ENCODE results near the gene CASP10.

The CASP10 gene

DNA sequence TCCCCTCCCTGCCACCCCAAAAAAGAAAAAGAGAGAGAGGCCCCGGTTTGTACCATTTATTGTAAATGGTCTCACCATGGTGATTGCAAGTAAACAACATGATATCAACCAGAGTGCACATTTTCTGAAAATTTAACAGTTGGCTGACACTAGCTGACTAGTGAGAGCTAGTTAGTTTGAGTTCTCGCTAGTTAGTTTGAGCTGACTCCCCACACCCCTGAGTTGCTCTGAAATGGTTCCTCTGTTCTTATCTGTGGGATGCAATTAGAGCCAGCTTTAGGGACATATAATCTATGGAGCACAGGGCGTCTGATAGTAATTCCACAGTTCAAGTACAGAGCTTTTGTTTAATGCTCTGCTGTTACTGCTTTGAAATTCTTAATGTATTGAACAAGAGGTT is 13.1 kb downstream of the CASP10 start:
- no peak for DNase-seq (ENCODE audit: low read depth, low spot score)

DNA sequence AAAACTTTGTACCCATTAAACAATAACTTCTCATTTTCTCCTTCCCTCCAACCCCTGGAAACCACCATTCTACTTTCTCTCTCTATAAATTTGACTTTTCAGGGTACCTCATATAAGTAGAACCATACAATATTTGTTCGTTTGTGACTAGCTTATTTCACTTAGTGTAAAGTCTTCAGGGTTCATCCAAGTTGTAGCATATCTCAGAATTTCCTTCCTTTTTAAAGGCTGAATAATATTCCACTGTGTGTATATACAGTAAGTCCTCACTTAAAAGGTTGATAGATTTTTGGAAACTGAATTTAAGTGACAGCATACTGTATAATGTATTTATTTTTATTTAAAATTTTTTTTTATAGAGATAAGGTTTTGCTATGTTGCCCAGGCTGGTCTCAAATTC is 13.9 kb downstream of the CASP10 start:
- no peak for DNase-seq (ENCODE audit: low read depth, low spot score)

DNA sequence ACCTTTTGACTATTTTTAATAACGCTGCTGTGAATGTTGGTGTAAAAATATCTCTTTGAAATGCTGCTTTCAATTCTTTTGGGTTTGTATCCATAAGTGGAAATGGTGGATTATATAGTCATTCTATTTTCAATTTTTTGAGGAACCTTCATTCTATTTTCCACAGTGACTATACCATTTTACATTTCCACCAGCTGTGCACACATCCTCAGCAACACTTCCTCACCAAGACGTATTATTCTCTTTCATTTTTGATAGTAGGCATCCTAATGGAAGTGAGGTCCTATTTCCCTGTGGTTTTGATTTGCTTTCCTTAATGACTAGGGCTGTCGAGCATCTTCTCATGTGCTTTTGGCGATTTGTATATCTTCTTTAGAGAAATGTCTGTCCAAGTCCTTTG is 14.8 kb downstream of the CASP10 start:
- DNase-seq (ENCODE audit: low read depth, low spot score): no peak

DNA sequence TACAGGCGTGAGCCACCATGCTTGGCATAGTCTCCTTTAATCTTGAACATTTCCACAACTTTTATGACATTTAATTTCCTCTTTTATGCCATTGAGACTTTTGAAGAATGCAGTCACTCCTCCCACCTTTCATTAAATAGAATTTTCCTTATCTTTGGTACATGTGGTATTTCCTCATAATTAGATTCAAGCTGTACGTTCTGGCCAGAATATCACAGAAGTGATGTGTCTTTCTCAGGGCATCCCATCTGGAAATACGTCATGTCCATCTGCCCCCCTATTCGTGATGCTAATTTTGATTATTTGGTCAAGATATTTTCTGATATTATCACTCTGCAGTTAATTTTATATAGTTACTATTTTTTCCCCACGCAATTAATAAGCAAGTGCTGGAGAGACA is 16.9 kb downstream of the CASP10 start:
- no peak for DNase-seq (ENCODE audit: low read depth, low spot score)

DNA sequence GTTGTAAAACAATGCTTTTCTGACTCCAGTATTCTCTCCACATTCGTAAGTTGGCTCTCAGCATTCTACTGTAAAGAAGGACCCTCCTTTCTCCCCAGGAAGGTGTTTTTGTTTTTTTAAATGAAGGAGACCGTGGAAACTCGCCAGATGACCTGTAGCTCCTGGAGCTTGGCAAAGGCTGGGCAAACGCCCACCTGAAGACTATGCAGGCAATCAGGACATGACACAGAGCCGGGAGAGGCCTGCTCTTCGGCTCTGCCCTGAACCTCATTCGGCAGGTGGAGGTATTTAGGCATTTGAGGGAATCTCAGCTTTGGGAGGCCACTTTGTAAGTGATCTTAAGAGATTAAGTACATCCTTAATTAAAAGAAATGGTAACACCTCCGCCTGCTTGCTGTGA is 17.4 kb downstream of the CASP10 start:
- no peak for DNase-seq (ENCODE audit: low read depth, low spot score)

DNA sequence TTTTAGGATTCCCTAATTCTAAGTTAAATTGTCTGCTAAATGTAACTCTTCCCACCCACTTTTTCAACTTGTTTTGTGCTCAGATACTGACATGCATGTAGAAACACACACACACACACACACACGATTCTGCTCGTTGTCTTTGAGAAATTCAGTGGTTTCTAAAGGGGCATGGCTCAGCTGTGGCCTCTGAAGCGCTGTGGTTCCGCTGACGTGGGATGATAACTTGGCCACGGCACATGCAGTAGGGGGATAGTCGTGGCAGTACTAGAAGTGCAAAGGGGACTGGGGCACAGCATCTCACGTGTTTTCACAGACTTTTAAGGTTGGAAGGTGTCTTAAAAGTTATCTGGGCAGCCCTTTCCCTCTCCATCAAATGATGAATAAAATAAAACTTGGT is 18.4 kb downstream of the CASP10 start:
- no peak for DNase-seq (ENCODE audit: low read depth, low spot score)

DNA sequence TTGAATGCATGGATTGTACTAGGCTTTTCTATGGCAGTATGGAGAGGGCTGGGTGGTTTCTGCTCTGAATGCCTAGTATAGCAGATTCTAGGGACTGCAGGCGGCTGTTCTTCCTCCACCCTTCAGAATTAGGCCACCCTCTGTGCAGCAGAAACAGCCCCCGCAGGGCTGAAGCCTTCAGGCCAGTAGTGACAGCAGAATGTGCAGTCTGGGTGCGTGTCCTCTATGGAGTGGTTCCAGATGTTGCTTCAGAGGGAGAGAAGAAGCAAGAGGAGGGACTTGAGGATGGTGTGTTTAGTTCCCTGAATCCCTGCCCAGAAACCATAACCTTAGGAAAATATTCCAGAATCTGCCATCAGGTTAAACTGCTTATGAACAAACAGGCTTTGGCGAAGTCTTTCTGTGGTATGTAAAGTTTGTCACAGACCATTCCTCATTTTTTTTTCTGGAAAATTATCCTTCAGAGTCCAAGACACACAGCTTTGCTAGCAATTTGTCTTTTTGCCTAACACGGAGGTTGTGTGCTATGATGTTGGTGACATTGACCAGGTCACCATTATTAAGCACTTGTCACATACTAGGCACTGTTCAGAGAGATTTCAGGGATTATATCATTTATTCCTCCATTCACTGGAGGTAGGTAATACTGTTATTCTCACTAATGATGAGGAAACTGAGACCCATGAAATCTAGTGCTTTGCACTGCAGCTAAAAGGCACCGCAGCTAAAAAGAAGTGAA is 21.1 kb downstream of the CASP10 start:
- no peak for DNase-seq (ENCODE audit: low read depth, low spot score)

DNA sequence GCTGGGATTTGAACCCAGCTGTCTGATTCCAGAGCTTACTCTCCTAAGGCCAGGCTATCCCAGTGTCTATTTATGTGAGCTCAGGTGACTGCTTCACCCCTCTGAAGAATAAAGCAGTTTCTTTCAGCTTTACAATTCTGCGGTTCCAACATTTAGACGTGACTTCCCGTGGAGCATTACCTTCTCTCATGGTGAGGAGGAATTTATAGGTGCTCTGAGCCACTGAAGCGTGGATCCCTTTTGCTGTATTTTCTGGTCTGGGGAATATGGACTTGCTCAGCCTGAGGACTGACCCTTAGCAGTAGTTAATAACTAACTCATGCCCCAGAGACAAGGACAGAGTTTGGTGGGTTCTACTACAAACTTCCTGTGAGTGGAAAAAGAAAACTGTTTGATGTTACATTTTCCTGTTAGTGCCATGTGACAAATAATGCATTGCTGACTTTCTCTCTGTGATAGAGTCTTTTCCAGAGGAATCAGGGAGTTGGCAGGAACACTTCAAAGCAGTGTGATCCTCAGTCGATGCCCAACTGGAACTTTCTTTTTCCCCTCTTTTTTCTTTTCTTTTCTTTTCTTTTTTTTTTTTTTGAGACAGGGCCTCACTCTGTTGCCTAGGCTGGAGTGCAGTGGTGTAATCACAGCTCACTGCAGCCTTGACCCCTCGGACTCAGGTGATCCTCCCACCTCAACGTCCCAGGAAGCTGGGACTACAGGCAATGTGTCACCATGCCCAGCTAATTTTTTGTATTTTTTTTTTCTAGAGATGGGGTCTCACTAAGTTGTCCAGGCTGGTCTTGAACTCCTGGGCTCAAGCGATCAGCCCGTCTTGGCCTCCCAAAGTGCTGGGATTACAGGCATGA is 21.9 kb downstream of the CASP10 start:
- no peak for DNase-seq (ENCODE audit: low read depth, low spot score)

DNA sequence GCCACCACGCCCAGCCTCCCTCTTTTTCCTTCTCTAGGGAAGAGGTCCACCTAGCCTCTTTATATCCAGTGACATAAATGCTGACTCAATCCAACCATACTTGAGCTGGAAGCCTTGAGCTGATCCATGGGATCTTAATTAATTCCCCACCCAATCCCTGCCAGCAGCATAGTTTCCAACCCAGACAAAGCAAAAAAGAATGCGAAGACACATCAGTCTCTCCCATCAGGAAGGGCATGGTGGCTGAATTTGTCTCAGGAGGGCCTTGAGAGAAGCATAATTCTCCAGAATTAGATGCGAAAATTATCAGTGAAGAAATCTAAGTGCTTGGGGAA is 22.5 kb downstream of the CASP10 start:
- no peak for DNase-seq (ENCODE audit: low read depth, low spot score)

DNA sequence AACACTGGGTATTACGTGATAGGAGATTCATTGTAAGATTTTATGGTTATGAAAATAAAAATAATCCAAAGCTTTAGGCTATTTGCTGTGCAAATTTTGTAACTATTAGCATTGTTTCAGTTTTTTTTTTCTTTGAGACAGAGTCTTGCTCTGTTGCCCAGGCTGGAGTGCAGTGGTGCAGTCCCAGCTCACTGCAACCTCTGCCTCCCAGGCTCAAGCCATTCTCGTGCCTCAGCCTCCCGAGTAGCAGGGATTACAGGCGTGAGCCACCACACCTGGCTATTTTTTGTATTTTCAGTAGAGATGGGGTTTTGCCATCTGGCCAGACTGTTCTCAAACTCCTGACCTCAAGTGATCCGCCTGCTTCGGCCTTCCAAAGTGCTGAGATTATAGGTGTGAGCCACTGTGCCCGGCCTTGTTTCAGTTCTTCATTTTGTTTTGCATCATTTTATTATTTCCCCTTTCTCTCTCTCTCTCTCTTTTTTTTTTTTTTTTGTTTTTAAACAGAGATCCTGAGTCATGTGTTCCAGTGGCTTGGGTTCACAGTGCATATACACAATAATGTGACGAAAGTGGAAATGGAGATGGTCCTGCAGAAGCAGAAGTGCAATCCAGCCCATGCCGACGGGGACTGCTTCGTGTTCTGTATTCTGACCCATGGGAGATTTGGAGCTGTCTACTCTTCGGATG is 25.8 kb downstream of the CASP10 start:
- DNase-seq (ENCODE audit: low read depth, low spot score): no peak

DNA sequence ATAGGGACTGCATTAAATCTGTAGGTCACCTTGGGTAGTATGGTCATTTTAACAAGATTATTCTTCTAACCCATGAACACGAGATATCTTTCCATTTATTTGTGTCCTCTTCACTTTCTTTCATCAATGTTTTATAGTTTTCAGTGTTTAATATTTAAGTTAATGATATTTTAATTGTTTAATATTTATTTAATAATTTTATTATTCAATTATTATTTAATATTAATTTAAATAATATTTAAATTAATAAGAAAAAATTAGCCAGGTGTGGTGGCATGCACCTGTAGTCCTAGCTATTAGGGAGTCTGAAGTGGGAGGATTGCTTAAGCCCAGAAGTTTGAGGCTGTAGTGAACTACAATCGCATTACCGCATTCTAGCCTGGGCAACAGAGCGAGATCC is 33.0 kb downstream of the CASP10 start:
- DNase-seq (ENCODE audit: low read depth, low spot score): no peak

DNA sequence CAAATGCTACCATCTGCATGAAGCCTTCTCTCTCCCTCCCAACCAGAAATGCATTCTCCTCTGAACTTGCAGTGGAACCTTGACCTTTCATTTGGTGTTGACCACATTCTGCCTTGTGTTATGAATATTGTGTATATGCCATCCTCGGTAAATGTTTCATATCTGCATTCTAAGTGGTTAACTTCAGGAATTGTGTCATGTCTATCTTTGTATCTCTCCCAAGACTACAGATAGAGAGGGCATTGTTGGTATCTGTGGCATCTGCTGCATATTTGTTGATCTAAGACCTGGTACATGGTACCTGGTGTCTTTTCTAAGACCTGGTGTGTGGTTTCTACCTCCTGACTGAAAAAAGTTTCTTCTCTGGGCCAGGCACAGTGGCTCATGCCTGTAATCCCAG is 34.0 kb downstream of the CASP10 start:
- no peak for DNase-seq (ENCODE audit: low read depth, low spot score)

DNA sequence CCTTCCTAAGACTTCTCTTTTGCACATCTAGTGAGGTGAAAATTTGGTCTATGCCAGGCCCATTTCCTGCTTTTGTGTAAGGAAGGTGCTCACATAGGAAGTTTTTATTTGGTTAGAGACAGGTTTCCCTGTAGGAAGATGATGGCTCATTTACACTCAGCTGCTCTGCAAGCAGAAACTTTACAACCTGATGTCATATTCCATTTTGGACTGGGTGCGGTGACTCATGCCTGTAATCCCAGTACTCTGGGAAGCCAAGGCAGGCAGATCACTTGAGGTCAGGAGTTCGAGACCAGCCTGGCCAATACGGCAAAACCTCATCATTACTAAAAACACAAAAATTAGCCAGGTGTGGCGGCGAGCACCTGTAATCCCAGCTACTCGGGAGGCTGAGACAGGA is 35.8 kb downstream of the CASP10 start:
- no peak for DNase-seq (ENCODE audit: low read depth, low spot score)

DNA sequence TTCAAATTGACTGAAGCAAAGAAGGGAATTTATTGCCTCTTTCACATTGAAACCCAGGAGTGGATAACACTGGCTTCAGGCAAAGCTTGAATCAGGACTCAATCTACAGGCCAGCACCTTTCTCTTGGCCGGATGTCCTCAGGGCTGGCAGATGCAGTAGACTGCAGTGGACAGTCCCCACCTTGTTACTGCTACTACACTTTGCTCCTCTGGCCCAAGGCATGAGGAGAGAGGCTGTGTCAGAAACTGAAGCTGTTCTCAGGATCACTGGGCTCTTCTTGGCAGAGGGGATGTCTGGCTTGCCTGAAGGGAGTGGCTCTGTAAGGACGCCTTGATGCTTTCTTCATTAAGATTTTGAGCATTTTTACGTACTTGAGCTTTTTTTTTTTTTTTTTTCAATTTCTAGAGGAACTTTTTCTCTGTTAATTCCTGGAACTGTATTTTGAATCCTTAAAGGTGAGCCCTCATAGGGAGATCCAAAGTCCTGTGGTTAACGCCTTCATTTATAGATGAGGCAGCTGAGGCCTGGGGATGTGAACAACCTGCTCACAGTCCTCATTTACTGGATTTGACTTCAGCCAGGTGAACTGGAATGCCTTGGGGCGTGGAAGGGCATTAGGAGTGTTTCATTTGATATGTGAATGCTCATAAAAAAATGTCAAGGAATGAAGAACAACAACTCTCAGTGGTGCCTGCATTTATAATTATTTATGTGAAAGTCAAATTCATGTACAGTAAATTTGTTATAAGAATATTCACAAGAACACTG is 36.6 kb downstream of the CASP10 start:
- DNase-seq (ENCODE audit: low read depth, low spot score): no peak

DNA sequence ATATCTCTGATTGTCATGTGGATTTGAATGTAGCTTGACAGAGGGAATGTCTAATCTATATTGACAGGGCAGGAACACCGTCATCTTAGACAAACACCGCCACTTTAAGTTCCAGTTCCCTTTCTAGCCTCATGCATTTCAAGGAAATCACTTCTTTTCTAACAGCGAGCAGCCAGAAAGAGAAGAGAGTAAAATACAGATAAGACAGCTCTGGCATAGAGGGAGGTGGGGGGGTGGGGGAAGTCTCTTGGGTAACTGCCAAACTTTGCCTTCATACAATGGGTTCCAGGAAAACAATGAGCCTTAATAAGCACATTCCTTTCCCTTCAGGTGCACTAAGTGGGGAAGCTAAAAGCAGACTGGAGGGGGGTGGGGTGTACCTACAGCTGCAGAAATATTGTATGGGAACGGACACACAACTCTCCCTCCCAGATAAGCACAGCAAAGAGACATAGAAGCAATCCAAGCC is 37.2 kb downstream of the CASP10 start:
- no peak for DNase-seq (ENCODE audit: low read depth, low spot score)

DNA sequence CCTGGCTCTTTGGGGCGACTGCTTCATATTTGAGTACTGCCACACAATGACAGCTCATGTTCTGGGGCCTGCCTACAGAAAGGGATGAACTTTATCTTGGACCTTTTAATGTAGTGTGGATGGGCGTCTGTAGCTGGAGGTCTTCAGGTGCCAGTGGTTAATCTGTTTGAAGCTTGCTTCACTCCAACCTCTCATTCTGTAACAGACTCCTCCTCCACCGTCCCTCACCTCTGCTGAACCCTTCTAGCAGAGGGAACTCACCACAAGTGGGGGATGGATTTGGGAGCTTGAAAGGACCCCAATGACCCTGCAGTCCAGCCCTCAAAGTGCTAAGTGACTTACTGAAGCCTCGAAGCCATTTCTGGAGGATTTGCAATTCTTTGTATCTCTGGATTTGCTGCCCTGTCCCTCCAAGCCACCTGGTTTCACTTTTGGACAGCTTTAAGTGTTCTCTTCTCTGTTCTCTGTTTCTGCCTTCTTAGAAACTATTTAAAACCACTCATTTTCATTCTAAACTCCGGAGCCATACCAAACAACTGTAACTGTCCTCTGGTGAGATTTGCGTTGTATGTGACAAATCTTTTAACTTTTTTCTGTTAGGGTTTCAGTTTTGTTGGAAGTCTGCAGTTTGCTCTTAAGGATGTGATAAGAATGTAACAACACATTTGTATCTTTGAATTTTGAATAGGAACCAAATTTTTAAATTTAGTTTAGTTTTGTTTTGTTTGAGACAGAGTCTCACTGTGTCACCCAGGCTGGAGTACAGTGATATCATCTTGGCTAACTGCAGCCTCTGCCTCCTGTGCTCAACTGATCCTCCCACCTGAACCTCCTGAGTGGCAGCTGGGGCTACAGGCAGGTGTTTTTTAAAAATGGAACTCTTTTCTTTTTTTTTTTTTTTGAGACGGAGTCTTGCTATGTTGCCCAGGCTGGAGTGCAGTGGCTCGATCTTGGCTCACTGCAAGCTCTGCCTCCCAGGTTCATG is 40.4 kb downstream of the CASP10 start:
- DNase-seq (ENCODE audit: low read depth, low spot score): no peak

DNA sequence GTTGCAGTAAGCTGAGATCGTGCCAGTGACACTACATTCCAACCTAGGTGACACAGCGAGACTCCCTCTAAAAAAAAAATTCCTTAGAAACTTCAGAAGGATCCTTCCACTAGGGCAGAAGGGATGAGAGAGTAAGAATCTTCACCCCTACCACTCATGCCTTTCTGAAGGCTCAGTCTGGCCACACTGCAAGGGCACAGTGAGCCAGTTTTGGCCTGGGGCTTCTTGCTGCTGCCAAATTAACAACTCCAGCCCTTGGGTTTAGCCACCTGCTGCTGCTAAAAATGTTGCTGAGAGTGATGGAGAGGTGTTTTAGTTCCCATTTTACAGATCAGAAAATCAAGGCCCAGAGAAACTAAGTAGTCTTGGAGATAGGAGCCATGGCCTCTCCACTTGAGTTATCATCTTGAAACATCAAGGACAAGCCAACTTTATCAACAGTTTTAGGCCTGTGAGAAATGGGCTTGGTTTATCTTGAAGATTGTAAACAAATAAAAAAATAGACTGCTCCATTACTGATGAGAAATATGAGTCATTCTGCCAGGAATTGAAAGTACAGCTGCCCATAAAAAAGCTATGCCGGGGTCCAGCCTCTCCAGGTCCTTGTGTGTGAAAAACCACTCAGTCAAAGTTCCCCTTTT is 45.5 kb downstream of the CASP10 start:
- no peak for DNase-seq (ENCODE audit: low read depth, low spot score)

DNA sequence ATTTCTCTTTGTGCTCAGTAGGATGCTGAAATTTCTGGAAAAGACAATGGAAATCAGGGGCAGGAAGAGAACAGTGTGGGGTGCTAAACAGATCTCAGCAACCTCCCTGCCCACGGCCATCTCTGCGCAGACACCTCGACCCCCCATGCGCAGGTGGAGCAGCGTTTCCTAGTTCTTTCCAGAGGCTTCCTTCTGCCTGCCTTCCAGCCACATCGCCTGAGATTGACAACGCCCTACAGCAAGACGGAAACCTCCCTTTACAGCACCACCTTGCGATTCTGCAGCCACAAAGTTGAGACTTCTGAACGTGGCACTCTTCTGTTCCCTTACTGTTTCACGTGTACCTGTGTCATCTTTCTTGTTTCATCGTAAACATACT is 46.0 kb downstream of the CASP10 start:
- DNase-seq (ENCODE audit: low read depth, low spot score): no peak

DNA sequence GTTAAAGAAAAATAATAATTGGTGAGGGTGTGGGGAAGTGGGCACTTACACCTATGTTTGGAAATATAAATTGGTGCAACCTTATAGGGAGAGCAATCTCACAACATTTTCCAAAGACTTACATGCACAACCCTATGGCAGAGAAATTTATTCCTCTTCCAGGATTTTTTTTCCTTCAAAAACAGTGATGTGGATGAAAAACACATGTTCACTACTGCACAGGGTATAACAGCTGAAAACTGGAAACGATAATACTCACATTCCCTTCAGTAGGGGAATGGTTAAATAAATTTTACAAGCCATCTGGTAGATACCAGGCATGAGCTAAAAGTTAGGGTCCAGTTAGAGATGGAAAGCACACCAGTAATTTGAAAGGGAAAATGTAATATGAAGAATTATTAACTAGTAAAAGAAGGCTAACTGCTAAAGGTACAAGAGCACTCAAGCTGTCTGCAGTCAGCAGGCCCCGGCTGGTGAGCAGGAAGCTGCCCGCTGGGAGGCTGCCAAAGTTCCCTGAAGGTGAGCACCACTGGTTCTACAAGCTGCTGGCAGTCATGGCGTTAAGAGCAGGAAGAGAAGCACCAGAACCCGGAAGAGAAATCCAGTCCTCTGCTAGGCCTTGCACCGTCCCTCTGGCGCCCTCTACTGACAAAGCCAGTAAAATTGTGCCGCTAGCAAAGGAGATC is 49.0 kb downstream of the CASP10 start:
- DNase-seq (ENCODE audit: low read depth, low spot score): peak; percentile 87

DNA sequence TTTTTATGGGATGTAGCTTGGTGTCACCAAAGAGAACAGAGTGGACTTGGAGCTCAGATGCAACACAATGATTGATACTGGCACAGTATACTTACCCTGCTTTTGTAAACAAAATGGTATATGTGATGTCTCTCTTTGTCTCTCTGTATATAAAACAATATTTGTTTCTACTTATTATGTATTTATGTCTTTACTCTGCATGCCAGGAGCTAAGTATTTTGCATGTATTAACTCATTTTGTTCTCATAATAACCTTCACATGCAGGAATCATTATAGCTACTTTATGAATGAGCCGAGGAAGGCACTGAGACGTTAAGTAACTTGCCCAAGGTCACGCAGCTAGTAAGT is 49.5 kb downstream of the CASP10 start:
- no peak for DNase-seq (ENCODE audit: low read depth, low spot score)
